Cardiac muscle cell (in vitro differentiated cells and primary cell): ENCODE data around the gene FXYD7. TPM values are rescaled to one million over a fixed set of nuclear protein-coding genes. Genes with fewer than 3 reads are reported as not detected.

Experiments
- DNase-seq, 2 donors: peaks; one replicate each; pipeline versions ENCODE4 v3.0.0 to v3.0.0-alpha.2; 2010 to 2017; ENCODE audit warnings: low read depth in 1 of 2, low spot score in 1 of 2
- H3K27ac ChIP-seq: fragments of 200-600 bp; sonication (generic); 2 replicates; pipeline ENCODE4 v1.5.1; 2016
- H3K27me3 ChIP-seq: fragments of 200-600 bp; sonication (generic); 2 replicates; pipeline ENCODE4 v1.6.0; 2016; ENCODE audit warnings: control low read depth
- H3K36me3 ChIP-seq: fragments of 200-600 bp; sonication (generic); 2 replicates; pipeline ENCODE4 v1.5.1; 2016; ENCODE audit warnings: control low read depth
- H3K4me1 ChIP-seq: fragments of 200-600 bp; sonication (generic); 2 replicates; pipeline ENCODE4 v1.8.1; 2017; ENCODE audit warnings: low read depth, mild to moderate bottlenecking, mixed run types
- H3K4me3 ChIP-seq: fragments of 200-600 bp; sonication (generic); 2 replicates; pipeline ENCODE4 v1.5.1; 2016; ENCODE audit warnings: mild to moderate bottlenecking
- H3K9me3 ChIP-seq: fragments of 200-600 bp; sonication (generic); 2 replicates; pipeline ENCODE4 v1.5.1; 2017; ENCODE audit warnings: low read depth, mild to moderate bottlenecking, control low read depth
- polyA plus RNA-seq: library from polyadenylated mRNA; unstranded; fragments of >200 nt; fragmentation: Nextera tagmentation; extraction: Ambion mirVana; gene quantifications from 2 replicates; pipeline ENCODE4 v1.2.1, GENCODE V29; 2016
- total RNA-seq: library from RNA; depleted of rRNA; stranded (reverse); fragments of >200 nt; gene quantifications from 2 replicates; pipeline ENCODE4 v1.2.3, GENCODE V29; 2016
- TF ChIP-seq, protein P1 (sequence below): IDR thresholded peaks from 2 replicates; pipeline ENCODE4 v1.5.1; 2012; ENCODE audit warnings: low read depth, mild to moderate bottlenecking, low read length

FXYD7 gene
- total and polyA plus RNA-seq, 2 experiments from 2014 or later = 2.6 to 3.5 TPM

GRCh38 chr19:35107545-35107944, 35.5 kb upstream of the FXYD7 start:
- Histone ChIP-seq H3K4me1 (no peaks in the 10 kb centered on the region), H3K9me3 (no peaks in the 10 kb centered on the region), H3K27ac (no peak overlapping the region), H3K27me3 (no peaks in the 10 kb centered on the region), H3K4me3 (no peak overlapping the region), H3K36me3 (no peaks in the 10 kb centered on the region)
- DNase-seq = peak in 1 of 2 donors; percentile 79
- TF ChIP-seq, protein P1, sequence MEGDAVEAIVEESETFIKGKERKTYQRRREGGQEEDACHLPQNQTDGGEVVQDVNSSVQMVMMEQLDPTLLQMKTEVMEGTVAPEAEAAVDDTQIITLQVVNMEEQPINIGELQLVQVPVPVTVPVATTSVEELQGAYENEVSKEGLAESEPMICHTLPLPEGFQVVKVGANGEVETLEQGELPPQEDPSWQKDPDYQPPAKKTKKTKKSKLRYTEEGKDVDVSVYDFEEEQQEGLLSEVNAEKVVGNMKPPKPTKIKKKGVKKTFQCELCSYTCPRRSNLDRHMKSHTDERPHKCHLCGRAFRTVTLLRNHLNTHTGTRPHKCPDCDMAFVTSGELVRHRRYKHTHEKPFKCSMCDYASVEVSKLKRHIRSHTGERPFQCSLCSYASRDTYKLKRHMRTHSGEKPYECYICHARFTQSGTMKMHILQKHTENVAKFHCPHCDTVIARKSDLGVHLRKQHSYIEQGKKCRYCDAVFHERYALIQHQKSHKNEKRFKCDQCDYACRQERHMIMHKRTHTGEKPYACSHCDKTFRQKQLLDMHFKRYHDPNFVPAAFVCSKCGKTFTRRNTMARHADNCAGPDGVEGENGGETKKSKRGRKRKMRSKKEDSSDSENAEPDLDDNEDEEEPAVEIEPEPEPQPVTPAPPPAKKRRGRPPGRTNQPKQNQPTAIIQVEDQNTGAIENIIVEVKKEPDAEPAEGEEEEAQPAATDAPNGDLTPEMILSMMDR = no peak

DNA sequence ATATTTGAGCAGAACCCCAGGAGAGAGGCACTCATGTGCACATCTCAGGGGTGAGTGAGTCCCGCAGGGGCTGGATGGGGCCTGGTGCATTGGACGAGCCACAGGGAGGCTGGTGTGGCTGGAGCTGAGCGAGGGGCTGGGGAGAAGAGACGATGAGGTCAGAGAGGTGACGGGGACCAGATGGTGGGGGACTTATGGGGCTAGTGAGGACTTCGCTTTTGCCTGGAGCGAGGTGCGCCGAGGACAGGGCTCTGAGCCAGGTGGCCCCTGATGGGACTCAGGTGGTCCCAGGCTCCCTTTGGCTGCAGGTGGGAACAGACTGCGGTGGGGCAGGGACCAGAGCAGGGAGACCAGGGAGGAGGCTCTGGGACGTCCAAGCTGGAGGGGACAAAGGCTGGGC, 34.3 kb upstream of the FXYD7 start:
- Histone ChIP-seq H3K36me3 (no peaks in the 10 kb centered on the region), H3K9me3 (no peaks in the 10 kb centered on the region), H3K27me3 (no peaks in the 10 kb centered on the region), H3K27ac (no peak overlapping the region), H3K4me1 (no peaks in the 10 kb centered on the region), H3K4me3 (no peak overlapping the region)
- TF ChIP-seq, protein P1 = no peak
- DNase-seq = no peak

DNA sequence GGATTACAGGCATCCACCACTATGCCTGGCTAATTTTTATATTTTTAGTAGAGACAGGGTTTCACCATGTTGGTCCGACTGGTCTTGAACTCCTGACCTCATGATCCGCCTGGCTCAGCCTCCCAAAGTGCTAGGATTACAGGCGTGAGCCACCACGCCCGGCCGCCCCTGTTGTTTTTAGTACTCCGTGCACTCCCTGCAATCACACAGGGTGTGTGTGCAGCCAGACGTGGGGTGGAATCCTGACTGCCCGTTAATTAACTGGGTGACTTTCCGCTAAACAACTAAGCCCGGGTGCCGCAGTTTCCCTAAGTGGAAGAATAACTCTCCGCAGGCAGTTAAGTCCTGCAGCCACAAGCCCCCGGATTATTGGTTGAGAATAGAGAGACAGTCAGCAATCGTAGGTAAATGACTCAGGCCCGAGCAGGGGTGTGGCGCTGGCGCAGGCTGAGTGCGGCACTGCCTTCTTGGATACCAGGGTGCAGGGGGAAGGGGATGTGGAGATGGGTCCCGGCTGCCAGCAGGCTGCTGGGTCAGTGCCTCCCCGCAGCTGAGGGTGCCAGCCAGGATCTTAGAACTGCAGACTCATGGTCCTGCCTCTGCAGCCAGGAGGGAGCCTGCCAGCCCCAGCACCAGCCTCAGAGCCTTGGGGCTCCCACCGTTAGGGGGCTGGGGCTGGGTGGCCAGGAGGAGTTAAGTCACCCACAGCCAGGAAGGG, 33.5 kb upstream of the FXYD7 start:
- no peaks in the 10 kb centered on the region for H3K27me3 ChIP-seq
- H3K4me3 ChIP-seq = no peak overlapping the region
- no peaks in the 10 kb centered on the region for H3K9me3 ChIP-seq
- no peak for DNase-seq
- TF ChIP-seq, protein P1 = no peak
- H3K27ac ChIP-seq = no peak overlapping the region
- no peaks in the 10 kb centered on the region for H3K4me1 ChIP-seq
- H3K36me3 ChIP-seq = no peaks in the 10 kb centered on the region

DNA sequence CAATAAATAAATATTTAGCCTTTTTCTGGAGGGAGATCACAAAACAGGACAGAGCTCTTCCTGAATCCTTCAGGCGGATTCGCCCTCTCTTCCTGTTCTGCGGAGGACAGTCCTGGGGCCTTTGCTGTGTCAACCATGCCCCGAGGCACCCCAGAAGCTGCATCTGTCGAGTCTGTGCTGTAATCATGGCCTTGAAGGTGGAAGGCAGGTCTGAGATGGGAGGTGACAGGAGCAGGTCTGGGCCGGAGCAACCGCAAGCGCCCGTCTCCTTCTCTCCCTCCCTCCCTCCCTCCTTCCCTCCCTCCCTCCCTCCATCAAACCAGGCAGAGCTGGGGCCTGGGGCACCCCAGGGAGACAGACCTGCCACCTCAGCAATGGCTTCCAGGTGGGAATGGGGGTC, 32.1 kb upstream of the FXYD7 start:
- Histone ChIP-seq H3K4me3 (no peak overlapping the region), H3K27ac (no peak overlapping the region), H3K9me3 (no peaks in the 10 kb centered on the region), H3K27me3 (no peaks in the 10 kb centered on the region), H3K36me3 (no peaks in the 10 kb centered on the region), H3K4me1 (no peaks in the 10 kb centered on the region)
- TF ChIP-seq, protein P1 = no peak
- no peak for DNase-seq

GRCh38 chr19:35112995-35113688, 29.9 kb upstream of the FXYD7 start:
- H3K27me3 ChIP-seq = no peaks in the 10 kb centered on the region
- no peaks in the 10 kb centered on the region for H3K9me3 ChIP-seq
- H3K4me1 ChIP-seq = no peaks in the 10 kb centered on the region
- no peak overlapping the region for H3K4me3 ChIP-seq
- TF ChIP-seq, protein P1 = no peak
- no peaks in the 10 kb centered on the region for H3K36me3 ChIP-seq
- H3K27ac ChIP-seq = no peak overlapping the region
- no peak for DNase-seq
